M059J (cell line): Measurements from ENCODE around the gene KCNQ1. TPM values are rescaled to one million over a fixed set of nuclear protein-coding genes. Genes with fewer than 3 reads are reported as not detected.
A peak's percentile ranks its signal among the peaks of the same experiment; 100 is the strongest.

Experiments used
- DNase-seq: peaks from one replicate; pipeline ENCODE4 v3.0.0-alpha.2; 2012; ENCODE audit warnings: low read depth
- total RNA-seq: library from RNA; depleted of rRNA; stranded (reverse); fragments of >200 nt; shearing (Covaris generic); gene quantifications from 2 replicates; pipeline ENCODE4 v1.2.3, GENCODE V29; 2014

KCNQ1 gene
- total RNA-seq, 1 experiment from 2014 or later: not detected

GRCh38 chr11:2696455-2696854 lies 251.6 kb downstream of the KCNQ1 start:
- no peak for DNase-seq

- DNase-seq: no peak
These were observed 253.1 kb downstream of the KCNQ1 start for GRCh38 chr11:2697866-2698265.

- DNase-seq: peak; percentile 31
These were observed 253.8 kb downstream of the KCNQ1 start for GRCh38 chr11:2698386-2699184.

GRCh38 chr11:2699185-2699530 lies 254.3 kb downstream of the KCNQ1 start:
- peak; percentile 48 for DNase-seq

- peak; percentile 94 for DNase-seq
These were observed 255.0 kb downstream of the KCNQ1 start, which contains the start of gene KCNQ1OT1 for GRCh38 chr11:2699531-2700414. Gene KCNQ1OT1, minus strand, starts transcription at chr11:2699994.

- peak; percentile 50 for DNase-seq
These were observed 255.8 kb downstream of the KCNQ1 start for GRCh38 chr11:2700415-2701211.

GRCh38 chr11:2701230-2701629 lies 256.4 kb downstream of the KCNQ1 start:
- no peak for DNase-seq

- no peak for DNase-seq
These were observed 257.2 kb downstream of the KCNQ1 start for GRCh38 chr11:2701898-2702434.

GRCh38 chr11:2702771-2703362 lies 258.1 kb downstream of the KCNQ1 start:
- DNase-seq: no peak

- no peak for DNase-seq
These were observed 258.7 kb downstream of the KCNQ1 start for GRCh38 chr11:2703363-2704141.

- DNase-seq: no peak
These were observed 259.5 kb downstream of the KCNQ1 start for GRCh38 chr11:2704356-2704755.

GRCh38 chr11:2704896-2705606 lies 260.2 kb downstream of the KCNQ1 start:
- DNase-seq: no peak

GRCh38 chr11:2706321-2706720 lies 261.5 kb downstream of the KCNQ1 start:
- DNase-seq: no peak

GRCh38 chr11:2707736-2708135 lies 262.9 kb downstream of the KCNQ1 start:
- DNase-seq: no peak

GRCh38 chr11:2708151-2708581 lies 263.4 kb downstream of the KCNQ1 start:
- DNase-seq: no peak

GRCh38 chr11:2708757-2709281 lies 264.0 kb downstream of the KCNQ1 start:
- DNase-seq: no peak

GRCh38 chr11:2709429-2709828 lies 264.6 kb downstream of the KCNQ1 start:
- no peak for DNase-seq

GRCh38 chr11:2711161-2711560 lies 266.4 kb downstream of the KCNQ1 start:
- no peak for DNase-seq

- DNase-seq: no peak
These were observed 268.3 kb downstream of the KCNQ1 start for GRCh38 chr11:2713094-2713493.
